Duodenal mucosa (tissue), 2 donors: ENCODE data around the gene LTA4H.

Experiments
- H3K27ac ChIP-seq: one replicate; pipeline ENCODE4 v1.7.0; 2013; ENCODE audit warnings: low read depth, low read length
- H3K27me3 ChIP-seq, 2 donors: one replicate each; pipeline ENCODE4 v1.7.0; 2013; ENCODE audit warnings: low read length in 2 of 2, control low read depth in 1 of 2; ENCODE audit not compliant: insufficient read depth in 2 of 2, control insufficient read depth in 1 of 2
- H3K36me3 ChIP-seq, 2 donors: one replicate each; pipeline ENCODE4 v1.7.0; 2013; ENCODE audit warnings: low read length in 2 of 2, control low read depth in 1 of 2; ENCODE audit not compliant: insufficient read depth in 2 of 2, control insufficient read depth in 1 of 2
- H3K4me1 ChIP-seq, 2 donors: one replicate each; pipeline ENCODE4 v1.7.0; 2013; ENCODE audit warnings: low read length in 2 of 2, control low read depth in 1 of 2; ENCODE audit not compliant: insufficient read depth in 2 of 2, control insufficient read depth in 1 of 2
- H3K4me3 ChIP-seq, 2 donors: one replicate each; pipeline ENCODE4 v1.7.0; 2013; ENCODE audit warnings: low read length in 2 of 2, low read depth in 1 of 2
- H3K9ac ChIP-seq, 2 donors: one replicate each; pipeline ENCODE4 v1.7.0; 2013; ENCODE audit warnings: low read length in 2 of 2, low read depth in 1 of 2
- H3K9me3 ChIP-seq, 2 donors: one replicate each; pipeline ENCODE4 v1.7.0; 2013; ENCODE audit warnings: low read length in 2 of 2, control low read depth in 1 of 2; ENCODE audit not compliant: control insufficient read depth in 1 of 2

Gene LTA4H

GRCh38 chr12:96046543-96047228, 11.3 kb upstream of the LTA4H start:
- Histone ChIP-seq H3K9me3 (no peaks in the 10 kb centered on the region), H3K4me1 (peaks cover 23 to 24% of the 10 kb centered on the region in 2 donors), H3K4me3 (no peak overlapping the region), H3K9ac (no peak overlapping the region), H3K27ac (no peak overlapping the region), H3K36me3 (no peaks in the 10 kb centered on the region), H3K27me3 (no peaks in the 10 kb centered on the region)

- Histone ChIP-seq H3K27me3 (no peaks in the 10 kb centered on the region), H3K4me3 (no peak overlapping the region), H3K9me3 (no peaks in the 10 kb centered on the region), H3K4me1 (peaks cover 23 to 24% of the 10 kb centered on the region in 2 donors), H3K36me3 (no peaks in the 10 kb centered on the region), H3K9ac (no peak overlapping the region), H3K27ac (no peak overlapping the region)
These were observed 10.2 kb upstream of the LTA4H start for GRCh38 chr12:96045566-96045965.

GRCh38 chr12:96044943-96045290, 9.5 kb upstream of the LTA4H start:
- Histone ChIP-seq H3K4me3 (no peak overlapping the region), H3K27ac (no peak overlapping the region), H3K9ac (no peak overlapping the region), H3K27me3 (no peaks in the 10 kb centered on the region), H3K9me3 (no peaks in the 10 kb centered on the region), H3K4me1 (peaks cover 23 to 24% of the 10 kb centered on the region in 2 donors), H3K36me3 (no peaks in the 10 kb centered on the region)

GRCh38 chr12:96044017-96044942, 8.9 kb upstream of the LTA4H start:
- Histone ChIP-seq H3K36me3 (no peaks in the 10 kb centered on the region), H3K4me1 (peaks cover 23 to 24% of the 10 kb centered on the region in 2 donors), H3K27me3 (no peaks in the 10 kb centered on the region), H3K9ac (no peak overlapping the region), H3K27ac (no peak overlapping the region), H3K9me3 (no peaks in the 10 kb centered on the region), H3K4me3 (no peak overlapping the region)

GRCh38 chr12:96041181-96041580, 5.8 kb upstream of the LTA4H start:
- Histone ChIP-seq H3K4me3 (no peak overlapping the region), H3K9me3 (no peaks in the 10 kb centered on the region), H3K27me3 (no peaks in the 10 kb centered on the region), H3K36me3 (no peaks in the 10 kb centered on the region), H3K27ac (no peak overlapping the region), H3K4me1 (peaks cover 0 to 2% of the 10 kb centered on the region in 2 donors), H3K9ac (no peak overlapping the region)

GRCh38 chr12:96040305-96041133, 5.1 kb upstream of the LTA4H start:
- Histone ChIP-seq H3K27me3 (no peaks in the 10 kb centered on the region), H3K4me1 (no peaks in the 10 kb centered on the region), H3K36me3 (no peaks in the 10 kb centered on the region), H3K27ac (no peak overlapping the region), H3K9ac (no peak overlapping the region), H3K4me3 (no peak overlapping the region), H3K9me3 (no peaks in the 10 kb centered on the region)

GRCh38 chr12:96039516-96039915, 4.1 kb upstream of the LTA4H start:
- Histone ChIP-seq H3K9ac (no peak overlapping the region), H3K27ac (no peak overlapping the region), H3K36me3 (no peaks in the 10 kb centered on the region), H3K4me3 (no peak overlapping the region), H3K27me3 (no peaks in the 10 kb centered on the region), H3K9me3 (no peaks in the 10 kb centered on the region), H3K4me1 (peaks cover 0 to 4% of the 10 kb centered on the region in 2 donors)

GRCh38 chr12:96036765-96037455, 1.5 kb upstream of the LTA4H start:
- H3K4me1 ChIP-seq, result peaks cover 0 to 17% of the 10 kb centered on the region in 2 donors
- no peak overlapping the region for H3K27ac ChIP-seq
- no peaks in the 10 kb centered on the region for H3K27me3 ChIP-seq
- no peak overlapping the region for H3K9ac ChIP-seq
- no peak overlapping the region for H3K4me3 ChIP-seq
- no peaks in the 10 kb centered on the region for H3K9me3 ChIP-seq
- no peaks in the 10 kb centered on the region for H3K36me3 ChIP-seq

- no peaks in the 10 kb centered on the region for H3K9me3 ChIP-seq
- no peaks in the 10 kb centered on the region for H3K36me3 ChIP-seq
- H3K27ac ChIP-seq, result peak overlapping the region; percentile 78
- H3K9ac ChIP-seq, result peak overlapping the region; percentile 85 to 93
- H3K4me1 ChIP-seq, result peaks cover 0 to 17% of the 10 kb centered on the region in 2 donors
- H3K27me3 ChIP-seq, result no peaks in the 10 kb centered on the region
- peak overlapping the region; percentile 80 to 93 for H3K4me3 ChIP-seq
These were observed 635 bp downstream of the LTA4H start for GRCh38 chr12:96034621-96035282.
